BLaER1 treated with 17β-estradiol and CSF1 and Interleukin-3, amounts not matched to agents 10 nM and 100 nM (cell line): Measurements from ENCODE around the gene DSN1.

Experiments used
- H3K27ac ChIP-seq, 11 experiments: shearing (Covaris generic); formaldehyde crosslinking; 2 replicates each; pipeline ENCODE4 v1.8.1; 2022
- H3K27me3 ChIP-seq, 11 experiments: shearing (Covaris generic); formaldehyde crosslinking; 2 replicates each; pipeline ENCODE4 v1.8.1; 2022
- H3K36me3 ChIP-seq, 11 experiments: shearing (Covaris generic); formaldehyde crosslinking; 2 replicates each; pipeline ENCODE4 v1.8.1; 2022
- H3K4me1 ChIP-seq, 10 experiments: shearing (Covaris generic); formaldehyde crosslinking; 2 replicates each; pipeline ENCODE4 v1.8.1; 2022
- H3K4me2 ChIP-seq, 11 experiments: shearing (Covaris generic); formaldehyde crosslinking; 2 replicates each; pipeline ENCODE4 v1.8.1; 2022
- H3K4me3 ChIP-seq, 10 experiments: shearing (Covaris generic); formaldehyde crosslinking; 2 replicates each; pipeline ENCODE4 v1.8.1; 2022
- H3K9ac ChIP-seq, 11 experiments: shearing (Covaris generic); formaldehyde crosslinking; 2 replicates each; pipeline ENCODE4 v1.8.1; 2022
- H3K9me3 ChIP-seq, 11 experiments: shearing (Covaris generic); formaldehyde crosslinking; replicated peaks in 1 of 11; 2 replicates each; pipeline ENCODE4 v1.8.1; 2022
- H4K20me1 ChIP-seq, 11 experiments: shearing (Covaris generic); formaldehyde crosslinking; 2 replicates each; pipeline ENCODE4 v1.8.1; 2022
- Cebpa-rat ChIP-seq, 11 experiments: shearing (Covaris generic); IDR thresholded peaks; 2 replicates each; pipeline ENCODE4 v1.8.1; 2022

Gene DSN1

DNA sequence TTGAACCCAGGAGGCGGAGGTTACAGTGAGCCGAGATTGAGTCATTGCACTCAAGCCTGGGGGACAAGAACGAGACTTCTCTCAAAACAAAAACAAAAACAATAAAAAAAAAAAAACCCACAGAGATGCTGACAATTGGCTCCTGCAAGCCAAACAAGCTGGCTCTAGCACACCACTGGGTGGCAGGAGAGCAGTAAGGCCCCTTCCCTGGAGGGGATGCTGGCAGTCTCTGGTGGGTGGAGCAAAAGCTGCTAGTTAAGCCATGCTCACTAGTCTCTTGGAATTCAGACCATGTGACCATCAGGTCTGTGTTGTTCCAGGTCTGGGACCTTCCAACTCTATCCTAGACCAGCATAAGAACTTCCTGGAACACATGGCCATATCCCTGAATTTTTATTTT lies 18.9 kb upstream of the DSN1 start:
- Histone ChIP-seq H4K20me1 (peaks cover 0 to 58% (median 33%) of the 10 kb centered on the region in 11 experiments; a peak in 18 of 22 replicates), H3K36me3 (peaks cover 86 to 99% (median 94%) of the 10 kb centered on the region in 11 experiments)

DNA sequence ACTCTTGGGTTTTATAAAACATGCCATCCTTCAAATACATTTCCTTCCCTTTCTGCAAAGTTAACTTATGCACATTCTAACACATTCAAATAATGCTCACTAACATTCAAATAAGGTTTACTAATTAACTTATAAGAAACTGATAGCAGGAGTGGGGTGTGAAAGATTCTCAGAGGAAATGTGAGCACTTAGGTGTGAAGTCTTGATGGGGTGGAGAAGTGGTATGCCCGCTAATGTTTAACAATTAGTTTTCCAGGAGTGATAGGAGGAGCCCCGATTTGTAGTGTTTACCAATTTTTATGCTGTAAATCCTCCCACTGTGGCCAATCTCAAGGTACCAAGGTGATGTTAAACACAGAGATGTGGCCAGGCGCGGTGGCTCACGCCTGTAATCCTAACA lies 18.3 kb upstream of the DSN1 start:
- H3K4me3 ChIP-seq = no peak overlapping the region
- no peaks in the 10 kb centered on the region for H3K27me3 ChIP-seq
- 0 out of 22 replicates have a peak overlapping the region, but pooled peaks of 2 of the 11 experiments have one; percentile 0 to 26 for H3K9ac ChIP-seq
- no peak overlapping the region for H3K4me2 ChIP-seq
- peaks cover 0 to 15% (median 11%) of the 10 kb centered on the region in 10 experiments; a peak in 13 of 20 replicates for H3K4me1 ChIP-seq
- H3K9me3 ChIP-seq = no peaks in the 10 kb centered on the region
- H3K27ac ChIP-seq = no peak overlapping the region
- H3K36me3 ChIP-seq = peaks cover 85 to 99% (median 94%) of the 10 kb centered on the region in 11 experiments
- TF ChIP-seq Cebpa-rat (IDR thresholded peaks at IDR 0.05) = no peak
- H4K20me1 ChIP-seq = peaks cover 5 to 64% (median 33%) of the 10 kb centered on the region in 11 experiments; a peak in 18 of 22 replicates

More for the DNA sequence above, 18.9 kb upstream of the DSN1 start:
- Histone ChIP-seq H3K4me2 (peak overlapping the region in 3 of 11 experiments; percentile 34 to 46 (median 42); a peak in 5 of 22 replicates), H3K9ac (no peak overlapping the region), H3K9me3 (no peaks in the 10 kb centered on the region), H3K27me3 (no peaks in the 10 kb centered on the region), H3K27ac (no peak overlapping the region; a peak in 1 of 22 replicates), H3K4me1 (peaks cover 0 to 15% (median 11%) of the 10 kb centered on the region in 10 experiments; a peak in 13 of 20 replicates), H3K4me3 (no peak overlapping the region)
- no peak for TF ChIP-seq Cebpa-rat (IDR thresholded peaks at IDR 0.05)

DNA sequence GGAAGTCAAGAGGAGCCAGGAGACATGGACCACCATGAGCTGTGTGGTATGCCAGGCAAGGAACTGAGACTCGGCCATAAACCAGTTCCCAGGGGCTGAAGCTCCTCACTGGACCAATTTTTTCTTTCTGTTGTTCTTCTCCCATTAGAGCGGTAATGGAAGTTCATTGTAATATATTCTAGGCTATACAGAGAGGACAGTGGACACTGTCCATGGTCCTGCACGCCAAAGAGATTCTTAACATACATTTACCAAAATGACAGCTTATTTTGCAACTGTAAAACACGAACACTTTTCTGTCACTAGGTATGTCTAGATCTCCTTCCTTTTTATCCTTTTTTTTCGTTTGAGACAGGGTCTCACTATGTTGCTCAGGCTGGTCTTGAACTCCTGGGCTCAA lies 13.1 kb upstream of the DSN1 start:
- H3K4me2 ChIP-seq = no peak overlapping the region
- H3K27ac ChIP-seq = no peak overlapping the region
- H3K4me3 ChIP-seq = no peak overlapping the region
- H3K9me3 ChIP-seq = no peaks in the 10 kb centered on the region
- TF ChIP-seq Cebpa-rat (IDR thresholded peaks at IDR 0.05) = no peak
- H3K9ac ChIP-seq = no peak overlapping the region
- peaks cover 12 to 83% (median 31%) of the 10 kb centered on the region in 11 experiments; a peak in 18 of 22 replicates for H4K20me1 ChIP-seq
- no peaks in the 10 kb centered on the region for H3K4me1 ChIP-seq
- peaks cover 85 to 98% (median 87%) of the 10 kb centered on the region in 11 experiments for H3K36me3 ChIP-seq
- H3K27me3 ChIP-seq = no peaks in the 10 kb centered on the region

GRCh38 chr20:36786246-36786645 lies 12.7 kb upstream of the DSN1 start:
- Histone ChIP-seq H3K4me3 (no peak overlapping the region), H3K27ac (no peak overlapping the region; a peak in 1 of 22 replicates), H3K9me3 (no peaks in the 10 kb centered on the region), H3K9ac (no peak overlapping the region), H3K27me3 (no peaks in the 10 kb centered on the region), H3K36me3 (peaks cover 81 to 98% (median 83%) of the 10 kb centered on the region in 11 experiments), H3K4me2 (no peak overlapping the region), H3K4me1 (no peaks in the 10 kb centered on the region), H4K20me1 (peaks cover 12 to 79% (median 28%) of the 10 kb centered on the region in 11 experiments; a peak in 18 of 22 replicates)
- TF ChIP-seq Cebpa-rat (IDR thresholded peaks at IDR 0.05) = no peak

DNA sequence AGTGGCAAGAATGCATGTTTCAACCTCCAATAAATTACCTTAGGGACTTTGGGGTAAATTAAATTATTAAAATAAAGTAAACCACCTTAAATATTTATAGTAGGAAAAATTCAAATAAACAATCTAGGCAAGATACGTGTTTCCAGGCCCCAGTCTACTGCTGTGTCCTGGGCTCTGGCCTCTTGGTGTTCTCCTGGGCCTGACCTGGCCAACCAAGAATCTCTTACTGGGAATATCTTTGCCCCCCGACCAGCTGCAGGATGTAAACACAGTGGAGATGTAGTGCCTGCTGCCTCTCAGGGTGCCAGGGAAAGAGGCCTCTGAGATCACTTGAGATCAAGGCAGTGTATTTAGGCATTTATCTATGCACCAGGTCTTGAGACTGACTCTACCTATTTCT lies 11.7 kb upstream of the DSN1 start:
- no peak overlapping the region for H3K4me3 ChIP-seq
- peaks cover 72 to 98% (median 79%) of the 10 kb centered on the region in 11 experiments for H3K36me3 ChIP-seq
- no peak overlapping the region for H3K9ac ChIP-seq
- H4K20me1 ChIP-seq = peaks cover 12 to 70% (median 23%) of the 10 kb centered on the region in 11 experiments; a peak in 17 of 22 replicates
- no peaks in the 10 kb centered on the region for H3K9me3 ChIP-seq
- no peaks in the 10 kb centered on the region for H3K4me1 ChIP-seq
- no peak overlapping the region for H3K4me2 ChIP-seq
- H3K27me3 ChIP-seq = no peaks in the 10 kb centered on the region
- no peak overlapping the region for H3K27ac ChIP-seq
- no peak for TF ChIP-seq Cebpa-rat (IDR thresholded peaks at IDR 0.05)

- TF ChIP-seq Cebpa-rat (IDR thresholded peaks at IDR 0.05) = no peak
- H3K4me1 ChIP-seq = no peaks in the 10 kb centered on the region; a peak in 1 of 20 replicates
- H3K9ac ChIP-seq = no peak overlapping the region
- H3K27me3 ChIP-seq = no peaks in the 10 kb centered on the region
- peaks cover 71 to 97% (median 79%) of the 10 kb centered on the region in 11 experiments for H3K36me3 ChIP-seq
- H4K20me1 ChIP-seq = peaks cover 12 to 72% (median 23%) of the 10 kb centered on the region in 11 experiments; a peak in 17 of 22 replicates
- no peak overlapping the region for H3K4me3 ChIP-seq
- no peaks in the 10 kb centered on the region for H3K9me3 ChIP-seq
- no peak overlapping the region for H3K4me2 ChIP-seq
- H3K27ac ChIP-seq = no peak overlapping the region
Measured at GRCh38 chr20:36784900-36785299, 11.3 kb upstream of the DSN1 start.

GRCh38 chr20:36784116-36784515 lies 10.6 kb upstream of the DSN1 start:
- Histone ChIP-seq H3K4me3 (no peak overlapping the region), H3K9me3 (no peaks in the 10 kb centered on the region), H3K4me2 (no peak overlapping the region), H3K4me1 (peaks cover 0 to 7% (median 4%) of the 10 kb centered on the region in 10 experiments; a peak in 10 of 20 replicates), H4K20me1 (peaks cover 9 to 76% (median 22%) of the 10 kb centered on the region in 11 experiments; a peak in 16 of 22 replicates), H3K27ac (no peak overlapping the region), H3K27me3 (no peaks in the 10 kb centered on the region), H3K36me3 (peaks cover 64 to 89% (median 72%) of the 10 kb centered on the region in 11 experiments), H3K9ac (no peak overlapping the region)
- no peak for TF ChIP-seq Cebpa-rat (IDR thresholded peaks at IDR 0.05)

DNA sequence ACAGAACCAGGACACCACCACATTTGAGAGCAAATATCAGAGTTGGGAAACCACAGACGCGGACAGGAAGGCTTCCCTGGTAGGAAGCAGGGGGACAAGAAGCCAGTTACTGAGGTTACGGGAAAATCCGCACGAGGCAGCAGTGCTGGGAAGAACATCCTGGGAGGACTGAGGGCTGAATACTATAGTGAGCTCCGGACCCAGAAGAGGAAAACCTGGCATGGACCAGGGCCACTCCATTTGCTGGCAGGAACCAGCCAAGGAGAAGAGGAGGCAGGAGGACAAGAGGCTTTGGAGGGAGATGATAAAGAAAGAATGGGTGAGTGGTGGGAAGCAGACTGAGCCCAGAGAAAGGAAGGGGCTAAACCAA lies 6.1 kb upstream of the DSN1 start:
- TF ChIP-seq Cebpa-rat (IDR thresholded peaks at IDR 0.05) = no peak
- H3K4me1 ChIP-seq = peaks cover 26 to 50% (median 38%) of the 10 kb centered on the region in 10 experiments
- H3K27me3 ChIP-seq = no peaks in the 10 kb centered on the region
- H4K20me1 ChIP-seq = peaks cover 0 to 34% (median 0%) of the 10 kb centered on the region in 11 experiments; a peak in 10 of 22 replicates
- no peak overlapping the region for H3K27ac ChIP-seq
- no peak overlapping the region for H3K4me3 ChIP-seq
- no peaks in the 10 kb centered on the region for H3K9me3 ChIP-seq
- no peak overlapping the region for H3K4me2 ChIP-seq
- peaks cover 21 to 44% (median 28%) of the 10 kb centered on the region in 11 experiments for H3K36me3 ChIP-seq
- H3K9ac ChIP-seq = no peak overlapping the region; a peak in 1 of 22 replicates

- H4K20me1 ChIP-seq = peaks cover 0 to 28% (median 0%) of the 10 kb centered on the region in 11 experiments; a peak in 8 of 22 replicates
Measured at GRCh38 chr20:36778831-36779655, 5.5 kb upstream of the DSN1 start.

More at GRCh38 chr20:36778831-36779655, 5.5 kb upstream of the DSN1 start:
- H3K27me3 ChIP-seq = no peaks in the 10 kb centered on the region
- H3K4me3 ChIP-seq = no peak overlapping the region
- H3K36me3 ChIP-seq = peaks cover 15 to 38% (median 22%) of the 10 kb centered on the region in 11 experiments
- no peak overlapping the region; a peak in 1 of 22 replicates for H3K9ac ChIP-seq
- peak overlapping the region in 8 of 11 experiments; percentile 19 to 58 (median 39); a peak in 14 of 22 replicates for H3K4me2 ChIP-seq
- H3K9me3 ChIP-seq = no peaks in the 10 kb centered on the region
- H3K27ac ChIP-seq = no peak overlapping the region
- H3K4me1 ChIP-seq = peaks cover 32 to 56% (median 43%) of the 10 kb centered on the region in 10 experiments
- no peak for TF ChIP-seq Cebpa-rat (IDR thresholded peaks at IDR 0.05)
